Measurements from ENCODE around the gene CSRNP2. TPM values are rescaled to one million over a fixed set of nuclear protein-coding genes. Genes with fewer than 3 reads are reported as not detected.
A peak's percentile ranks its signal among the peaks of the same experiment; 100 is the strongest.

The CSRNP2 gene
- total RNA-seq, 1 experiment from 2014 or later, result 18.9 TPM

- POLR2A ChIA-PET (ENCODE audit: unreplicated experiment), result interaction anchor here (0.6 kb wide), 1 partner anchor 50 kb away, joined by 3 read pairs; no protein-coding TSS in a partner anchor
- BruUV-seq (replicated peaks), result no TSS peak
Observed at GRCh38 chr12:51033457-51034089, 49.8 kb downstream of the CSRNP2 start.

GRCh38 chr12:51033048-51033447, 50.3 kb downstream of the CSRNP2 start:
- H3F3A ChIP-seq (ENCODE audit: low read length, unreplicated experiment), result no peaks in the 10 kb centered on the region
- POLR2A ChIA-PET (ENCODE audit: unreplicated experiment), result interaction anchor here (0.5 to 0.6 kb wide), 2 partner anchors 13 to 51 kb away, joined by 3 read pairs; no protein-coding TSS in a partner anchor
- H3K4me3 ChIP-seq (ENCODE audit: low read length), result no peak overlapping the region
- intact Hi-C loops (cut with micrococcal nuclease), result no loop called here
- no peak overlapping the region for H3K27ac ChIP-seq (ENCODE audit: low read length)
- no peak for DNase-seq
- H3K27me3 ChIP-seq (ENCODE audit: low read length), result no peaks in the 10 kb centered on the region
- no peaks in the 10 kb centered on the region for H3K36me3 ChIP-seq (ENCODE audit: low read depth, low read length)
- H2AFZ ChIP-seq (ENCODE audit: low read length), result no peak overlapping the region
- no peaks in the 10 kb centered on the region for H3K79me2 ChIP-seq (ENCODE audit: low read length)
- no peaks in the 10 kb centered on the region for H4K20me1 ChIP-seq (ENCODE audit: low read length)
- no TSS peak for BruUV-seq (replicated peaks)
- H3K9me2 ChIP-seq (replicated peaks; ENCODE audit: low read length), result no peaks in the 10 kb centered on the region
- H3K4me2 ChIP-seq (ENCODE audit: low read length), result no peak overlapping the region
- peaks cover 10% of the 10 kb centered on the region for H3K4me1 ChIP-seq (ENCODE audit: insufficient read depth, low read length)
- TF ChIP-seq CTCF (conservative IDR thresholded peaks at IDR 0.05; ENCODE audit: low read depth, low read length) (no peak), EZH2phosphoT487 (IDR thresholded peaks at IDR 0.05; ENCODE audit: borderline replicate concordance, low read length) (no peak), EZH2 (IDR thresholded peaks at IDR 0.05; ENCODE audit: low read length, unreplicated experiment) (no peak)
- CTCF ChIA-PET, result no interaction called here
- no peak for ATAC-seq
- no peaks in the 10 kb centered on the region for H3K9me3 ChIP-seq (ENCODE audit: low read length)
- H3K9ac ChIP-seq (ENCODE audit: low read length), result no peak overlapping the region

More at GRCh38 chr12:51033457-51034089, 49.8 kb downstream of the CSRNP2 start:
- H4K20me1 ChIP-seq (ENCODE audit: low read length), result no peaks in the 10 kb centered on the region
- H3K27ac ChIP-seq (ENCODE audit: low read length), result no peak overlapping the region
- no peaks in the 10 kb centered on the region for H3K27me3 ChIP-seq (ENCODE audit: low read length)
- no peak overlapping the region for H2AFZ ChIP-seq (ENCODE audit: low read length)
- no peak for DNase-seq
- no peak for TF ChIP-seq CTCF (conservative IDR thresholded peaks at IDR 0.05; ENCODE audit: low read depth, low read length)
- no peak for TF ChIP-seq EZH2phosphoT487 (IDR thresholded peaks at IDR 0.05; ENCODE audit: borderline replicate concordance, low read length)
- TF ChIP-seq EZH2 (IDR thresholded peaks at IDR 0.05; ENCODE audit: low read length, unreplicated experiment), result no peak
- no peaks in the 10 kb centered on the region for H3K9me3 ChIP-seq (ENCODE audit: low read length)
- no peak overlapping the region for H3K4me2 ChIP-seq (ENCODE audit: low read length)
- no peaks in the 10 kb centered on the region for H3F3A ChIP-seq (ENCODE audit: low read length, unreplicated experiment)
- no peak for ATAC-seq
- H3K4me3 ChIP-seq (ENCODE audit: low read length), result no peak overlapping the region
- H3K79me2 ChIP-seq (ENCODE audit: low read length), result no peaks in the 10 kb centered on the region
- intact Hi-C loops (cut with micrococcal nuclease), result no loop called here
- no peak overlapping the region for H3K9ac ChIP-seq (ENCODE audit: low read length)
- no peaks in the 10 kb centered on the region for H3K36me3 ChIP-seq (ENCODE audit: low read depth, low read length)
- CTCF ChIA-PET, result no interaction called here
- no peaks in the 10 kb centered on the region for H3K9me2 ChIP-seq (replicated peaks; ENCODE audit: low read length)
- peaks cover 11% of the 10 kb centered on the region for H3K4me1 ChIP-seq (ENCODE audit: insufficient read depth, low read length)

- Histone ChIP-seq H3K9me3 (ENCODE audit: low read length) (no peaks in the 10 kb centered on the region), H3K4me2 (ENCODE audit: low read length) (peak overlapping the region; percentile 53), H3F3A (ENCODE audit: low read length, unreplicated experiment) (no peaks in the 10 kb centered on the region), H2AFZ (ENCODE audit: low read length) (peak overlapping the region; percentile 66), H3K4me3 (ENCODE audit: low read length) (peak overlapping the region; percentile 13; the same call in 1 of the 2 replicates), H3K27me3 (ENCODE audit: low read length) (no peaks in the 10 kb centered on the region), H3K9ac (ENCODE audit: low read length) (no peak overlapping the region), H3K27ac (ENCODE audit: low read length) (no peak overlapping the region), H3K36me3 (ENCODE audit: low read depth, low read length) (no peaks in the 10 kb centered on the region), H3K4me1 (ENCODE audit: insufficient read depth, low read length) (peaks cover 30% of the 10 kb centered on the region), H4K20me1 (ENCODE audit: low read length) (no peaks in the 10 kb centered on the region), H3K79me2 (ENCODE audit: low read length) (peaks cover 20% of the 10 kb centered on the region), H3K9me2 (replicated peaks; ENCODE audit: low read length) (no peaks in the 10 kb centered on the region)
- no TSS peak for BruUV-seq (replicated peaks)
- no peak for TF ChIP-seq CTCF (conservative IDR thresholded peaks at IDR 0.05; ENCODE audit: low read depth, low read length)
- intact Hi-C loops (cut with micrococcal nuclease), result loop anchor here (1.0 kb wide), 1 partner anchor 203 kb away; no protein-coding TSS in a partner anchor
- ChIA-PET CTCF (interaction anchor here (0.6 to 1.7 kb wide), 5 partner anchors 25 to 264 kb away, joined by 4 to 9 read pairs (median 5); no protein-coding TSS in a partner anchor), POLR2A (ENCODE audit: unreplicated experiment) (no interaction called here)
- DNase-seq (peak; percentile 20), ATAC-seq (no peak)
Observed at GRCh38 chr12:51028813-51029150, 54.6 kb downstream of the CSRNP2 start.

All from PC-3 (cell line).